ENCODE measurements around the gene HERC3.

DNA sequence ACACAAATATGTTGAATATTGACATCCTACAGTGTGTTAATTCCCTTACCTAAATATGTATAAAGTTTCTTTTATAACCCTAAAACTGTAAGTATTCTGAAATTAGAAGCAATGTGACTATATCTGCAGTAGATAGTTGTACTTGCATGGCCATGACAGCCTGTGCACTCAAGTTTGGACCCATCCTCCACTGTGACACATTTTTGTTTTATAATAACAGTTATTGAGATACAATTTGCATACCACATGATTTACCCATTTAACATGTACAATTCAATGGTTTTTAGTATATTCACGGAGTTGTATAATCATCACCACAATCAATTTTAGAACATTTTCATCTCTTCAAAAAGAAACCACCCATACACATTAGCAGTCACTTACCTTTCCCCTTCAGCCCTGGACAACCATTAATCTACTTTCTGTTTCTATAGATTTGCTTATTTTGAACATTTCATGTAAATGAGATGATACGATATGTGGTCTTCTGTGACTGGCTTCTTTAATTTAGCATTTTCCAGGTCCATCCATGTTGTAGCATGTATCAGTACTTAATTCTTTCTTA, 29.6 kb downstream of the HERC3 start:
- TF ChIP-seq POLR2AphosphoS5 (IDR thresholded peaks at IDR 0.05; ENCODE audit: low read depth) (no peak), SPI1 (IDR thresholded peaks at IDR 0.05; ENCODE audit: borderline replicate concordance, low read depth) (no peak)
- TF ChIP-seq, protein P1, sequence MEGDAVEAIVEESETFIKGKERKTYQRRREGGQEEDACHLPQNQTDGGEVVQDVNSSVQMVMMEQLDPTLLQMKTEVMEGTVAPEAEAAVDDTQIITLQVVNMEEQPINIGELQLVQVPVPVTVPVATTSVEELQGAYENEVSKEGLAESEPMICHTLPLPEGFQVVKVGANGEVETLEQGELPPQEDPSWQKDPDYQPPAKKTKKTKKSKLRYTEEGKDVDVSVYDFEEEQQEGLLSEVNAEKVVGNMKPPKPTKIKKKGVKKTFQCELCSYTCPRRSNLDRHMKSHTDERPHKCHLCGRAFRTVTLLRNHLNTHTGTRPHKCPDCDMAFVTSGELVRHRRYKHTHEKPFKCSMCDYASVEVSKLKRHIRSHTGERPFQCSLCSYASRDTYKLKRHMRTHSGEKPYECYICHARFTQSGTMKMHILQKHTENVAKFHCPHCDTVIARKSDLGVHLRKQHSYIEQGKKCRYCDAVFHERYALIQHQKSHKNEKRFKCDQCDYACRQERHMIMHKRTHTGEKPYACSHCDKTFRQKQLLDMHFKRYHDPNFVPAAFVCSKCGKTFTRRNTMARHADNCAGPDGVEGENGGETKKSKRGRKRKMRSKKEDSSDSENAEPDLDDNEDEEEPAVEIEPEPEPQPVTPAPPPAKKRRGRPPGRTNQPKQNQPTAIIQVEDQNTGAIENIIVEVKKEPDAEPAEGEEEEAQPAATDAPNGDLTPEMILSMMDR (IDR thresholded peaks at IDR 0.05; ENCODE audit: insufficient read depth, low read length): no peak
- TF ChIP-seq, protein P2, sequence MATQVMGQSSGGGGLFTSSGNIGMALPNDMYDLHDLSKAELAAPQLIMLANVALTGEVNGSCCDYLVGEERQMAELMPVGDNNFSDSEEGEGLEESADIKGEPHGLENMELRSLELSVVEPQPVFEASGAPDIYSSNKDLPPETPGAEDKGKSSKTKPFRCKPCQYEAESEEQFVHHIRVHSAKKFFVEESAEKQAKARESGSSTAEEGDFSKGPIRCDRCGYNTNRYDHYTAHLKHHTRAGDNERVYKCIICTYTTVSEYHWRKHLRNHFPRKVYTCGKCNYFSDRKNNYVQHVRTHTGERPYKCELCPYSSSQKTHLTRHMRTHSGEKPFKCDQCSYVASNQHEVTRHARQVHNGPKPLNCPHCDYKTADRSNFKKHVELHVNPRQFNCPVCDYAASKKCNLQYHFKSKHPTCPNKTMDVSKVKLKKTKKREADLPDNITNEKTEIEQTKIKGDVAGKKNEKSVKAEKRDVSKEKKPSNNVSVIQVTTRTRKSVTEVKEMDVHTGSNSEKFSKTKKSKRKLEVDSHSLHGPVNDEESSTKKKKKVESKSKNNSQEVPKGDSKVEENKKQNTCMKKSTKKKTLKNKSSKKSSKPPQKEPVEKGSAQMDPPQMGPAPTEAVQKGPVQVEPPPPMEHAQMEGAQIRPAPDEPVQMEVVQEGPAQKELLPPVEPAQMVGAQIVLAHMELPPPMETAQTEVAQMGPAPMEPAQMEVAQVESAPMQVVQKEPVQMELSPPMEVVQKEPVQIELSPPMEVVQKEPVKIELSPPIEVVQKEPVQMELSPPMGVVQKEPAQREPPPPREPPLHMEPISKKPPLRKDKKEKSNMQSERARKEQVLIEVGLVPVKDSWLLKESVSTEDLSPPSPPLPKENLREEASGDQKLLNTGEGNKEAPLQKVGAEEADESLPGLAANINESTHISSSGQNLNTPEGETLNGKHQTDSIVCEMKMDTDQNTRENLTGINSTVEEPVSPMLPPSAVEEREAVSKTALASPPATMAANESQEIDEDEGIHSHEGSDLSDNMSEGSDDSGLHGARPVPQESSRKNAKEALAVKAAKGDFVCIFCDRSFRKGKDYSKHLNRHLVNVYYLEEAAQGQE (IDR thresholded peaks at IDR 0.05; ENCODE audit: insufficient replicate concordance, low read depth): no peak

All from HL-60 (cell line).